Mucosa of descending colon (tissue), 3 donors: Measurements from ENCODE around the gene FRRS1. TPM values are rescaled to one million over a fixed set of nuclear protein-coding genes. Genes with fewer than 3 reads are reported as not detected.

ENCODE experiments used
- ATAC-seq: fragments of 200-7000 bp; cut with Tn5 transposase; one replicate; pipeline ENCODE4 v1.9.1; 2020; ENCODE audit warnings: mild to moderate bottlenecking, moderate library complexity
- DNase-seq, 3 donors: peaks; one replicate each; pipeline ENCODE4 v3.0.0-alpha.2; 2020
- H3K36me3 ChIP-seq: fragments of 200-600 bp; one replicate; pipeline ENCODE4 v1.8.0; 2021; ENCODE audit warnings: low read depth, mild to moderate bottlenecking
- H3K4me1 ChIP-seq: fragments of 200-600 bp; one replicate; pipeline ENCODE4 v1.8.0; 2021; ENCODE audit warnings: low read depth, mild to moderate bottlenecking
- H3K4me3 ChIP-seq: fragments of 200-600 bp; one replicate; pipeline ENCODE4 v1.8.0; 2021; ENCODE audit warnings: mild to moderate bottlenecking
- H3K9me3 ChIP-seq: fragments of 200-600 bp; one replicate; pipeline ENCODE4 v1.8.0; 2021; ENCODE audit warnings: mild to moderate bottlenecking
- intact Hi-C, 2 donors: fragments of 100-400 bp; cut with DNase I in 1 of 2; cut with micrococcal nuclease in 1 of 2; formaldehyde crosslinking; loops; one replicate each; pipeline versions ENCODE4 v1.11.0 to v1.11.1; 2022; cut with DNase I, micrococcal nuclease
- total RNA-seq, 3 donors: library from RNA; stranded (reverse); fragmentation: NEBNext Ultra II Directional in 2 of 3; extraction: Animal tissue kit (Norgen Biotek cat#: 25700) in 2 of 3; gene quantifications; one replicate each; pipeline versions ENCODE4 v1.2.1 to v1.2.4, GENCODE V29; 2021 to 2023
- TF ChIP-seq, protein P1 (sequence below): fragments of 200-600 bp; IDR thresholded peaks from one replicate; pipeline ENCODE4 v1.8.0; 2022; ENCODE audit warnings: antibody characterized with exemption, mild to moderate bottlenecking
- donor health status: DM: no; HTN: no; CAD: no; lungs with moderate emphysema.
- donor health status: DM: no; HTN: no; CAD: no.
- donor health status: DM: no; HTN: yes; CAD: no.

Gene FRRS1
- total RNA-seq, 3 donors from 2014 or later: 8.4 to 38.0 (median 17.6) TPM

DNA sequence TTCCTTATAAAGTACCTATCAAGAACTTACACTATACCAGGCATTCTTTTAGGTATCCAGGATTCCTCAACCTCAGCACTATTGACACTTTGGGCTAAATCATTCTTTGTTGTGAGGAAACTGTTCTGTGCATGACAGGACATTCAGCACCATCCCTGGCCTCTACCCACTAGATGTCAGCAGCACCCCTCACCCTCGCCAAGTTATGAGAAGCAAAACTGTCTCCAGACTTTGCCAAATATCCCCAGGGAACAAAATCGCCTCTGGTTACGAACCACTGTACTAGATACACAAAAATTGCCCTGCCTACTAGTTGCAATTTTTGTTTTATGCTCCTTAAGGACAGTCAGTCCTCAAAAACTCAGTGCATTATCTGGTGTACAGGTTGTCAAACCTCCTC, 84.9 kb downstream of the FRRS1 start:
- Histone ChIP-seq H3K36me3 (no peaks in the 10 kb centered on the region), H3K9me3 (no peaks in the 10 kb centered on the region), H3K4me1 (no peaks in the 10 kb centered on the region), H3K4me3 (no peak overlapping the region)
- DNase-seq (no peak), ATAC-seq (no peak)
- intact Hi-C loops: no loop called here
- TF ChIP-seq, protein P1, sequence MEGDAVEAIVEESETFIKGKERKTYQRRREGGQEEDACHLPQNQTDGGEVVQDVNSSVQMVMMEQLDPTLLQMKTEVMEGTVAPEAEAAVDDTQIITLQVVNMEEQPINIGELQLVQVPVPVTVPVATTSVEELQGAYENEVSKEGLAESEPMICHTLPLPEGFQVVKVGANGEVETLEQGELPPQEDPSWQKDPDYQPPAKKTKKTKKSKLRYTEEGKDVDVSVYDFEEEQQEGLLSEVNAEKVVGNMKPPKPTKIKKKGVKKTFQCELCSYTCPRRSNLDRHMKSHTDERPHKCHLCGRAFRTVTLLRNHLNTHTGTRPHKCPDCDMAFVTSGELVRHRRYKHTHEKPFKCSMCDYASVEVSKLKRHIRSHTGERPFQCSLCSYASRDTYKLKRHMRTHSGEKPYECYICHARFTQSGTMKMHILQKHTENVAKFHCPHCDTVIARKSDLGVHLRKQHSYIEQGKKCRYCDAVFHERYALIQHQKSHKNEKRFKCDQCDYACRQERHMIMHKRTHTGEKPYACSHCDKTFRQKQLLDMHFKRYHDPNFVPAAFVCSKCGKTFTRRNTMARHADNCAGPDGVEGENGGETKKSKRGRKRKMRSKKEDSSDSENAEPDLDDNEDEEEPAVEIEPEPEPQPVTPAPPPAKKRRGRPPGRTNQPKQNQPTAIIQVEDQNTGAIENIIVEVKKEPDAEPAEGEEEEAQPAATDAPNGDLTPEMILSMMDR: no peak

DNA sequence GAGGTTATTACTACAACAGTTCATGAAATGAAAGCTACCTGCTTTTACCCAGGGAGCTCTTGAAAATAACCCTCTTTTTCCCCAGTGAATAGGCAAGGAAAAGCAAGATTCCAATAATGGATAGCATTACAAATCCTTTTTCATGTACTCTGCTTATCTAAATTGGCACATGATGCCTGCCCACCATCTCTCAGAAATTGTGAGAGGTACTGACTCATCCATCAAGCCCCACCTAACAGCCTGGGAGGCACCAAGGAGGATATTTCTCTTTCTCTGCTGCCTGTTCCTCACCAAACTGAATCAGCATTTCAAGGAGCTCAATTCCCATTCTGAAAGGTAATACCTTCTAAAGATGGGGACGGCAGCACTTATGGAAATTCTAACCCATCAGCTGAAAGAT, 86.2 kb downstream of the FRRS1 start:
- no peaks in the 10 kb centered on the region for H3K36me3 ChIP-seq
- DNase-seq: no peak
- H3K4me3 ChIP-seq: no peak overlapping the region
- ATAC-seq: no peak
- H3K9me3 ChIP-seq: no peaks in the 10 kb centered on the region
- intact Hi-C loops: no loop called here
- TF ChIP-seq, protein P1: no peak
- H3K4me1 ChIP-seq: no peaks in the 10 kb centered on the region

DNA sequence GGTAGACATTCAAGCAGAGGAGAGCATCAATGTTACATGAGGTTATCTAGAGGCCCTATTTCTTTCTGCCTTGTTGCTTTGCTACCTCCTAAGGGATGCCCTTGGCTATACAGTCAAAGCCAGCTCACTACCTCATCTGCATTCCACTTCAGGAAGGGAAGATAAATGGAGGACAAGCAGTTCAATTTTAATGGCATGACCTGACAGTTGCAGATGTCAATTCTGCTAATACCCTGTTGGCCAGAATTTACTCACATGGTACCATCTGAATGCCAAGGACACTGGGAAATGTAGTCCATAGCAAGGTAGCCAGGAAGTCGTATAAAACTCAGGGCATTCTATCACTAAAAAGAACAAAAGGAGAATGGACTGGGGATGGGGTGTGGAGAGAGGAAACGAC, 89.0 kb downstream of the FRRS1 start:
- Histone ChIP-seq H3K9me3 (no peaks in the 10 kb centered on the region), H3K4me3 (no peak overlapping the region), H3K4me1 (no peaks in the 10 kb centered on the region), H3K36me3 (no peaks in the 10 kb centered on the region)
- DNase-seq (no peak), ATAC-seq (no peak)
- TF ChIP-seq, protein P1: no peak
- intact Hi-C loops: no loop called here

DNA sequence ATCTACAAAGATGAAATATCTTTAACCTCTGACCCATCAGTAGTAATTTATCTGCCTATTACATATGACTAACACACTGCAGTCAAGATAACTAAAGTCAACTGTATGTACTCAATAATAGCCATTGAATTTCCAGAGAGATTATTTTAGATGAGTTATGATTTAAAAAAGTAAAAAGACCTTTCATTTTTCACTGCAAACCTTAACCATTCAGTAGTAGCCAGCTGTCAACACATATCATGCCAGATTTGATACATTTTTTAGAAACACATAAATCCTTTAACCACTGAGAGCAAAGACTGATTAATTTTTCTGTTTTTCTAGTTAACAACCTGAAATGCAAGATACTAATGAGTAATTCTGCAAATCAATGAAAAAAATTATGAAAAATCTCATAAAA, 89.6 kb downstream of the FRRS1 start:
- no peaks in the 10 kb centered on the region for H3K4me1 ChIP-seq
- ATAC-seq (no peak), DNase-seq (no peak)
- H3K9me3 ChIP-seq: no peaks in the 10 kb centered on the region
- TF ChIP-seq, protein P1: no peak
- H3K4me3 ChIP-seq: no peak overlapping the region
- H3K36me3 ChIP-seq: no peaks in the 10 kb centered on the region
- intact Hi-C loops: no loop called here

DNA sequence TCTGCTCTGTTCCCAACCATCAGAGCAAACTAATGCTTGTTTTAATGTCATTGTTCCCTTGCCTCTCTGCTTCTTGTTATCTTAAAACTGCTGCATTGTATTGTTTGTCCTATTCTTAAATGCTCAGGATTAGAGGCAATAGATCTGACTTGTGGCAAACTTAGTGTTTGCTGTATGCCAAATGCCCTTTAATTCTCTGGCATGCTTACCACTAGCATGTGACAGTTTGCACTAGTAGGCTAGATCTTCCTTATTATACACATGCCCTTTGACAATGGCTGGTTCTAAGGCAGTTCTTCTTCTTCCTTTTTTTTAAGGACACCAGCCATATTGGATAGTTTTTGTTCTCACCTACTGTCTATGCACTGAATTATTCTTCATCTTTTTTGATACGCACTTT, 90.4 kb downstream of the FRRS1 start:
- H3K9me3 ChIP-seq: no peaks in the 10 kb centered on the region
- H3K4me3 ChIP-seq: no peak overlapping the region
- no peaks in the 10 kb centered on the region for H3K36me3 ChIP-seq
- no peak for DNase-seq
- no peak for ATAC-seq
- intact Hi-C loops: no loop called here
- TF ChIP-seq, protein P1: no peak
- no peaks in the 10 kb centered on the region for H3K4me1 ChIP-seq

DNA sequence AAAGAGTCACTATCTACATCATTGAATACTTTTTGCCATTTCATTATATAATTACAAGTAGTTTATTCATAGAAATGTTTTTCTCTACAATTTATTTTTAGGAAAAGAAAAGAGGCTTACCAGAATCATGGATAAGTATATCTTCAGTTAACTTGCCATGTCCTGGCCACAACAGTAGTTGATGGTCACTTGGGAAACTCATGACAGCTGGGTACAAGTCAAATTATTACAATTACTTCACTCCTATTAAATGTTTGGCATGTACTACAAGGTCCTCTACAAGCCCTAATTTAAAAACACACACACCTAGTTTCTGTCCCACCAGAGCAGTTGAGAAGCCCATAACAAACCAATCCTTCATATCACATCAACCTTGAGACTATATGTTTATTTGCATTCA, 91.1 kb downstream of the FRRS1 start:
- Histone ChIP-seq H3K9me3 (no peaks in the 10 kb centered on the region), H3K36me3 (no peaks in the 10 kb centered on the region), H3K4me3 (no peak overlapping the region), H3K4me1 (no peaks in the 10 kb centered on the region)
- TF ChIP-seq, protein P1: no peak
- intact Hi-C loops: no loop called here
- DNase-seq (no peak), ATAC-seq (no peak)
